Ovary (tissue), 9 donors: ENCODE results near the gene FARP2. TPM values are rescaled to one million over a fixed set of nuclear protein-coding genes. Genes with fewer than 3 reads are reported as not detected.
A peak's percentile ranks its signal among the peaks of the same experiment; 100 is the strongest.

Experiments used
- DNase-seq, 5 donors: peaks; one replicate each; pipeline ENCODE4 v3.0.0-alpha.2; 2019 to 2020
- H3K27ac ChIP-seq, 2 donors: fragments of 200-600 bp; one replicate each; pipeline versions ENCODE4 v1.5.1 to v1.8.0; 2019 to 2022
- H3K27me3 ChIP-seq: fragments of 200-600 bp; one replicate; pipeline ENCODE4 v1.8.0; 2022
- H3K36me3 ChIP-seq: fragments of 200-600 bp; sonication (generic); one replicate; pipeline ENCODE4 v1.5.1; 2019
- H3K4me1 ChIP-seq: one replicate; pipeline ENCODE4 v1.8.1; 2013; ENCODE audit warnings: mild to moderate bottlenecking, moderate library complexity; ENCODE audit not compliant: insufficient read depth
- H3K4me3 ChIP-seq: fragments of 200-600 bp; sonication (generic); one replicate; pipeline ENCODE4 v1.5.1; 2017
- H3K9me3 ChIP-seq, 2 donors: fragments of 200-600 bp in 1 of 2; sonication (generic) in 1 of 2; one replicate each; pipeline versions ENCODE4 v1.5.1 to v1.8.1; 2013 to 2019; ENCODE audit warnings: mild to moderate bottlenecking in 1 of 2, moderate library complexity in 1 of 2
- CTCF ChIP-seq, 3 donors: fragments of 450-650 bp in 2 of 3; fragments of 200-600 bp in 1 of 3; IDR thresholded peaks; one replicate each; pipeline versions ENCODE4 v1.5.1 to v1.8.0; 2016 to 2022; ENCODE audit warnings: antibody characterized with exemption in 3 of 3, mild to moderate bottlenecking in 1 of 3
- EP300 ChIP-seq: sonication (generic); formaldehyde crosslinking; IDR thresholded peaks from one replicate; pipeline ENCODE4 v1.6.1; 2017; ENCODE audit warnings: antibody characterized with exemption
- POLR2A ChIP-seq: fragments of 450-650 bp; IDR thresholded peaks from one replicate; pipeline ENCODE4 v1.6.1; 2017; ENCODE audit warnings: antibody characterized with exemption, mild to moderate bottlenecking, moderate library complexity
- WGBS, 3 donors: extraction: QIAGEN DNeasy Blood & Tissue Kit in 1 of 3; methylation state at CpG; one replicate each; pipeline versions ENCODE4 v1.1.5 to v1.1.7; 2013 to 2017; 5-methylcytosine and 5-hydroxymethylcytosine counted together
- intact Hi-C, 4 donors: fragments of 100-400 bp; cut with DNase I; formaldehyde crosslinking; loops; one replicate each; pipeline versions ENCODE4 v1.11.0 to v1.15.1; 2022 to 2023
- microRNA-seq, 3 donors: library from miRNA; unstranded; fragments of <30 nt; microRNA quantifications; one replicate each; pipeline versions ENCODE4 to v1.2.0, GENCODE V29; 2019 to 2020
- polyA plus RNA-seq, 2 donors: library from polyadenylated mRNA; stranded (reverse); fragments of 200-250 nt in 1 of 2; fragments of 350-450 nt in 1 of 2; fragmentation: Illumina TruSeq in 1 of 2; extraction: RNeasy Lipid Tissue Mini Kit (QIAGEN cat#74804) in 1 of 2; gene quantifications; one replicate each; pipeline ENCODE4 v1.2.3, GENCODE V29; 2013 to 2014
- small RNA-seq: library from RNA; depleted of rRNA; stranded (forward); fragments of <200 nt; gene quantifications from one replicate; pipeline ENCODE3, GENCODE V24; 2016
- total RNA-seq, 7 donors: library from RNA; depleted of rRNA in 2 of 7; stranded (reverse); fragments of >200 nt in 2 of 7; fragmentation: NEBNext Ultra II Directional in 3 of 7; extraction: Animal tissue kit (Norgen Biotek cat#: 25700) in 3 of 7; gene quantifications; one replicate each; pipeline versions ENCODE4 v1.1.0 to v1.2.4, GENCODE V29; 2016 to 2023
- donor health status: DM: no; HTN: no; CAD: no; lungs with moderate emphysema.
- donor health status: DM: no; HTN: no; CAD: no.
- donor health status: Bipolar disorder and iron deficiency.
- donor health status: DM: yes; HTN: yes; CAD: no.
- donor health status: DM: no; HTN: no; CAD: no.
- donor health status: DM: yes; HTN: yes; CAD: no.

Gene FARP2
- total and polyA plus RNA-seq, 9 donors = 13.5 to 62.1 (median 39.5) TPM

GRCh38 chr2:241540771-241541561 lies 184.9 kb downstream of the FARP2 start:
- peak overlapping the region; percentile 11 for H3K4me3 ChIP-seq
- peaks cover 6% of the 10 kb centered on the region for H3K4me1 ChIP-seq
- no peaks in the 10 kb centered on the region for H3K36me3 ChIP-seq
- no peaks in the 10 kb centered on the region for H3K9me3 ChIP-seq
- 1 to 3% (median 2%) methylated on average over 53 to 68 of the region's 68 CpGs for WGBS, 3 donors
- DNase-seq = peak; percentile 31 to 76 (median 61)
- intact Hi-C loops = no loop called here
- TF ChIP-seq EP300 = no peak
- TF ChIP-seq CTCF (IDR thresholded peaks at IDR 0.05) = no peak
- TF ChIP-seq POLR2A = no peak
- no peak overlapping the region for H3K27ac ChIP-seq
- H3K27me3 ChIP-seq = no peaks in the 10 kb centered on the region

GRCh38 chr2:241541564-241542277 lies 185.6 kb downstream of the FARP2 start:
- H3K27ac ChIP-seq = no peak overlapping the region
- H3K4me3 ChIP-seq = peak overlapping the region; percentile 11
- TF ChIP-seq POLR2A = no peak
- TF ChIP-seq EP300 = no peak
- TF ChIP-seq CTCF (IDR thresholded peaks at IDR 0.05) = no peak
- no peaks in the 10 kb centered on the region for H3K27me3 ChIP-seq
- no peaks in the 10 kb centered on the region for H3K9me3 ChIP-seq
- DNase-seq = no peak
- intact Hi-C loops = no loop called here
- 6 to 13% (median 12%) methylated on average over 47 to 62 of the region's 62 CpGs for WGBS, 3 donors
- H3K36me3 ChIP-seq = no peaks in the 10 kb centered on the region
- peaks cover 8% of the 10 kb centered on the region for H3K4me1 ChIP-seq

- Histone ChIP-seq H3K27me3 (no peaks in the 10 kb centered on the region), H3K4me1 (peaks cover 14% of the 10 kb centered on the region), H3K36me3 (no peaks in the 10 kb centered on the region), H3K4me3 (no peak overlapping the region), H3K27ac (no peak overlapping the region), H3K9me3 (no peaks in the 10 kb centered on the region)
- intact Hi-C loops = no loop called here
- DNase-seq = no peak
- WGBS, 3 donors = 48 to 76% (median 64%) methylated on average over 15 of the region's 15 CpGs
- TF ChIP-seq POLR2A (no peak), EP300 (no peak), CTCF (IDR thresholded peaks at IDR 0.05) (no peak)
Measured at GRCh38 chr2:241542278-241542605, 186.2 kb downstream of the FARP2 start.

Small RNA genes lying within 50 kb of the gene (microRNA-seq; reads per million reads assigned to microRNA genes)
- gene MIR3133 = 0 reads per million in 3 donors

Small RNA genes lying within 50 kb of the gene (small RNA-seq; reads per million reads assigned to genes)
- not detected for gene MIR3133

Other genes starting within 250 kb of the FARP2 start
- 10 to 100 TPM in 2 of 7 donors, 1 to 10 TPM in 5; 2.4 to 13.4 (median 7.4) TPM for gene PASK, start 206.8 kb upstream of the FARP2 start, total RNA-seq
- 10 to 100 TPM in 1 of 2 donors, 1 to 10 TPM in 1; 2.9 to 12.8 TPM for gene PASK, start 206.8 kb upstream of the FARP2 start, polyA plus RNA-seq
- 10 to 100 TPM; 21.9 to 55.3 (median 37.8) TPM for gene PPP1R7, start 205.8 kb upstream of the FARP2 start, total RNA-seq
- gene PPP1R7, start 205.8 kb upstream of the FARP2 start, polyA plus RNA-seq = 100 to 1,000 TPM in 1 of 2 donors, 10 to 100 TPM in 1; 56.0 to 120 TPM
- gene ANO7, start 167.6 kb upstream of the FARP2 start, total RNA-seq = 1 to 10 TPM in 6 of 7 donors, under 1 TPM in 1; 0.92 to 6.5 (median 2.2) TPM
- 1 to 10 TPM in 1 of 2 donors, under 1 TPM in 1; 0.87 to 2.0 TPM for gene ANO7, start 167.6 kb upstream of the FARP2 start, polyA plus RNA-seq
- gene HDLBP, start 40.6 kb upstream of the FARP2 start, total RNA-seq = 100 to 1,000 TPM; 158 to 424 (median 359) TPM
- 100 to 1,000 TPM; 145 to 616 TPM for gene HDLBP, start 40.6 kb upstream of the FARP2 start, polyA plus RNA-seq
- 100 to 1,000 TPM; 185 to 394 (median 328) TPM for gene SEPTIN2, start 40.4 kb upstream of the FARP2 start, total RNA-seq
- gene SEPTIN2, start 40.4 kb upstream of the FARP2 start, polyA plus RNA-seq = 100 to 1,000 TPM; 184 to 403 TPM
- 100 to 1,000 TPM in 5 of 7 donors, 10 to 100 TPM in 2; 96.8 to 150 (median 108) TPM for gene STK25, start 152.3 kb downstream of the FARP2 start, total RNA-seq
- gene STK25, start 152.3 kb downstream of the FARP2 start, polyA plus RNA-seq = 100 to 1,000 TPM in 1 of 2 donors, 10 to 100 TPM in 1; 71.1 to 142 TPM
- gene BOK, start 202.5 kb downstream of the FARP2 start, total RNA-seq = 10 to 100 TPM in 6 of 7 donors, 1 to 10 TPM in 1; 9.6 to 20.6 (median 13.5) TPM
- gene BOK, start 202.5 kb downstream of the FARP2 start, polyA plus RNA-seq = 10 to 100 TPM in 1 of 2 donors, 1 to 10 TPM in 1; 4.8 to 19.2 TPM